ENCODE measurements around the gene HDAC4. TPM values are rescaled to one million over a fixed set of nuclear protein-coding genes. Genes with fewer than 3 reads are reported as not detected.

The HDAC4 gene
- polyA plus RNA-seq, 1 donor (not counting 4 experiments of a cell fraction or from before 2014, with no cell fraction given) = 2.9 TPM

DNA sequence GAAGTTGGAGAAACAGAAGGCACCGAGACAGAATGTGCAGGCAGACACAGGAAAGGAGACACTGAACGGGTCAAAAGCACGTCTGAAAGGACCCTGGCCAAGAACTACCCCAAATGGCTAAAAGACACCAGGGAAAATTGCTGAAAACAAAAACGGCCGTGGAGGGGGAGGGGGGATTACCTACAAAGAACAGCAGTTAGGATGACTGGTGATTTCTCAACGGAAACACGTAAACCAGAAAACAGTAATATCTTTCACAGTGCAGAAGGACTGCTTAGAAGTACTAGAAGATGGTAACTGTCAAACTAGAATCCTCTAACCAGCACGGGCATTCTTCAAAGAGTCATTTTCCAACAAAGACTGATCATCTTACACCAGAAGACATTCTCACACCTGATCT, 142.6 kb downstream of the HDAC4 start:
- peak; percentile 17 for FAIRE-seq
- H3K79me2 ChIP-seq (ENCODE audit: control insufficient read depth, insufficient read depth, low read length) = peaks cover 1% of the 10 kb centered on the region

DNA sequence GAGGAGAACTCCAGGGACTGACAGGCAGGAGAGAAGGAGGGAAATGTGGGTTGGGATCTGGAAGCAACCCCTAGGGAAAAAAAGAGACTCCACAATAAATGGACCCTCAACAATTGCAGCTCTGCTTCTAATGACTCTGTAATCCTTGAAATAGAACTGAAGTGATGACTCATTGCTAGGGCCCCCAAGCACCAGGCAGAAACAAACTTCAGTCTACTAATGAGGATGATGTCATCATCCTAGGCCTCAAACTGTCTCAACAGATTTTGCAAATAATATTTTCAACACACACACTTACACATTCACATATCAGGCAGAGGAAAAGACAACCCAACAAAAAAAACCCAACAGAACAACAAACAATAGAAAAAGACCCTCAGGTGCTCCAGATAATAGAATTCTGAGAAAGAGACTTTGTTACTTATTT, 143.3 kb downstream of the HDAC4 start:
- no peak overlapping the region for H3K4me3 ChIP-seq (ENCODE audit: control insufficient read depth in 2 of 3, extremely low read depth in 1 of 3, insufficient read depth in 2 of 3, low read depth in 1 of 3, low read length in 3 of 3)
- H3K9ac ChIP-seq (ENCODE audit: control insufficient read depth, extremely low read depth, insufficient read depth, low read length) = no peak overlapping the region
- dilution Hi-C loops (cut with MboI; ENCODE audit: extremely low pct_ligation_motif_present, low sequenced_read_pairs) = no loop called here
- peak; percentile 81 for FAIRE-seq
- no peak for TF ChIP-seq EZH2 (IDR thresholded peaks at IDR 0.05; ENCODE audit: low read length)
- TF ChIP-seq, protein P1, sequence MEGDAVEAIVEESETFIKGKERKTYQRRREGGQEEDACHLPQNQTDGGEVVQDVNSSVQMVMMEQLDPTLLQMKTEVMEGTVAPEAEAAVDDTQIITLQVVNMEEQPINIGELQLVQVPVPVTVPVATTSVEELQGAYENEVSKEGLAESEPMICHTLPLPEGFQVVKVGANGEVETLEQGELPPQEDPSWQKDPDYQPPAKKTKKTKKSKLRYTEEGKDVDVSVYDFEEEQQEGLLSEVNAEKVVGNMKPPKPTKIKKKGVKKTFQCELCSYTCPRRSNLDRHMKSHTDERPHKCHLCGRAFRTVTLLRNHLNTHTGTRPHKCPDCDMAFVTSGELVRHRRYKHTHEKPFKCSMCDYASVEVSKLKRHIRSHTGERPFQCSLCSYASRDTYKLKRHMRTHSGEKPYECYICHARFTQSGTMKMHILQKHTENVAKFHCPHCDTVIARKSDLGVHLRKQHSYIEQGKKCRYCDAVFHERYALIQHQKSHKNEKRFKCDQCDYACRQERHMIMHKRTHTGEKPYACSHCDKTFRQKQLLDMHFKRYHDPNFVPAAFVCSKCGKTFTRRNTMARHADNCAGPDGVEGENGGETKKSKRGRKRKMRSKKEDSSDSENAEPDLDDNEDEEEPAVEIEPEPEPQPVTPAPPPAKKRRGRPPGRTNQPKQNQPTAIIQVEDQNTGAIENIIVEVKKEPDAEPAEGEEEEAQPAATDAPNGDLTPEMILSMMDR (optimal IDR thresholded peaks at IDR 0.05 in 1 of 3, IDR thresholded peaks at IDR 0.05 in 1 of 3, conservative IDR thresholded peaks at IDR 0.05 in 1 of 3; ENCODE audit: extremely low read depth in 1 of 3, insufficient read depth in 2 of 3, low read length in 3 of 3) = no peak
- H4K20me1 ChIP-seq (ENCODE audit: control insufficient read depth, extremely low read depth, insufficient read depth, low read length) = no peaks in the 10 kb centered on the region
- peak; percentile 25 for DNase-seq (ENCODE audit: low read depth, low spot score)
- no peaks in the 10 kb centered on the region for H3K9me1 ChIP-seq (ENCODE audit: control insufficient read depth, extremely low read depth, insufficient read depth, low read length)
- H3K27ac ChIP-seq (ENCODE audit: control insufficient read depth, insufficient read depth, low read length) = peak overlapping the region; percentile 19
- no peaks in the 10 kb centered on the region for H3K36me3 ChIP-seq (ENCODE audit: control insufficient read depth in 2 of 2, extremely low read depth in 1 of 2, insufficient read depth in 2 of 2, low read length in 2 of 2)
- peak overlapping the region; percentile 25 for H3K4me2 ChIP-seq (ENCODE audit: control insufficient read depth, extremely low read depth, insufficient read depth, low read depth, low read length)
- H3K79me2 ChIP-seq (ENCODE audit: control insufficient read depth, insufficient read depth, low read length) = peaks cover 1% of the 10 kb centered on the region
- H3K9me3 ChIP-seq (ENCODE audit: control insufficient read depth, low read depth, low read length) = no peaks in the 10 kb centered on the region
- H3K4me1 ChIP-seq (ENCODE audit: control insufficient read depth, extremely low read depth, insufficient read depth, low read length) = peaks cover 7% of the 10 kb centered on the region
- no peak overlapping the region for H2AFZ ChIP-seq (ENCODE audit: control insufficient read depth, low read length)
- H3K27me3 ChIP-seq (ENCODE audit: control insufficient read depth, extremely low read depth, insufficient read depth, low read length) = no peaks in the 10 kb centered on the region

More for the DNA sequence above, 142.6 kb downstream of the HDAC4 start:
- Histone ChIP-seq H3K27ac (ENCODE audit: control insufficient read depth, insufficient read depth, low read length) (no peak overlapping the region), H3K4me3 (ENCODE audit: control insufficient read depth in 2 of 3, extremely low read depth in 1 of 3, insufficient read depth in 2 of 3, low read depth in 1 of 3, low read length in 3 of 3) (no peak overlapping the region), H3K36me3 (ENCODE audit: control insufficient read depth in 2 of 2, extremely low read depth in 1 of 2, insufficient read depth in 2 of 2, low read length in 2 of 2) (no peaks in the 10 kb centered on the region), H2AFZ (ENCODE audit: control insufficient read depth, low read length) (no peak overlapping the region), H3K4me2 (ENCODE audit: control insufficient read depth, extremely low read depth, insufficient read depth, low read depth, low read length) (no peak overlapping the region), H3K27me3 (ENCODE audit: control insufficient read depth, extremely low read depth, insufficient read depth, low read length) (no peaks in the 10 kb centered on the region), H3K9ac (ENCODE audit: control insufficient read depth, extremely low read depth, insufficient read depth, low read length) (no peak overlapping the region), H4K20me1 (ENCODE audit: control insufficient read depth, extremely low read depth, insufficient read depth, low read length) (no peaks in the 10 kb centered on the region), H3K9me3 (ENCODE audit: control insufficient read depth, low read depth, low read length) (no peaks in the 10 kb centered on the region), H3K4me1 (ENCODE audit: control insufficient read depth, extremely low read depth, insufficient read depth, low read length) (peaks cover 7% of the 10 kb centered on the region), H3K9me1 (ENCODE audit: control insufficient read depth, extremely low read depth, insufficient read depth, low read length) (no peaks in the 10 kb centered on the region)
- dilution Hi-C loops (cut with MboI; ENCODE audit: extremely low pct_ligation_motif_present, low sequenced_read_pairs) = no loop called here
- TF ChIP-seq, protein P1 (optimal IDR thresholded peaks at IDR 0.05 in 1 of 3, IDR thresholded peaks at IDR 0.05 in 1 of 3, conservative IDR thresholded peaks at IDR 0.05 in 1 of 3; ENCODE audit: extremely low read depth in 1 of 3, insufficient read depth in 2 of 3, low read length in 3 of 3) = no peak
- no peak for TF ChIP-seq EZH2 (IDR thresholded peaks at IDR 0.05; ENCODE audit: low read length)
- no peak for DNase-seq (ENCODE audit: low read depth, low spot score)
